IMR-90 (cell line): ENCODE results near the gene FRY.

Source experiments
- FOS ChIP-seq: fragments of 150-350 bp; IDR thresholded peaks from 2 replicates; pipeline ENCODE4 v1.6.1; 2016; ENCODE audit warnings: low read depth, low read length
- MAZ ChIP-seq: IDR thresholded peaks from 2 replicates; pipeline ENCODE4 v1.6.1; 2012; ENCODE audit warnings: low read depth, mild to moderate bottlenecking, low read length, improper control_type of control experiment, moderate library complexity, borderline replicate concordance
- NFE2L2 ChIP-seq: fragments of 150-350 bp; IDR thresholded peaks from 2 replicates; pipeline ENCODE4 v1.6.1; 2016; ENCODE audit warnings: low read depth, mild to moderate bottlenecking, low read length
- POLR2A ChIP-seq: IDR thresholded peaks from 2 replicates; pipeline ENCODE4 v1.6.1; 2012; ENCODE audit warnings: mild to moderate bottlenecking, low read depth, low read length
- RAD21 ChIP-seq: IDR thresholded peaks from 2 replicates; pipeline ENCODE4 v1.6.1; 2012; ENCODE audit warnings: low read length, improper control_type of control experiment
- RCOR1 ChIP-seq: IDR thresholded peaks from 2 replicates; pipeline ENCODE4 v1.6.1; 2012; ENCODE audit warnings: mild to moderate bottlenecking, low read length, improper control_type of control experiment; ENCODE audit not compliant: insufficient replicate concordance
- RFX5 ChIP-seq: IDR thresholded peaks from 2 replicates; pipeline ENCODE4 v1.8.0; 2012; ENCODE audit warnings: low read depth, mild to moderate bottlenecking, low read length, moderate library complexity
- TF ChIP-seq, protein P1 (sequence below): conservative IDR thresholded peaks from 2 replicates; pipeline ENCODE4 v1.5.1; 2012; ENCODE audit warnings: mild to moderate bottlenecking, low read depth, low read length, improper control_type of control experiment

DNA sequence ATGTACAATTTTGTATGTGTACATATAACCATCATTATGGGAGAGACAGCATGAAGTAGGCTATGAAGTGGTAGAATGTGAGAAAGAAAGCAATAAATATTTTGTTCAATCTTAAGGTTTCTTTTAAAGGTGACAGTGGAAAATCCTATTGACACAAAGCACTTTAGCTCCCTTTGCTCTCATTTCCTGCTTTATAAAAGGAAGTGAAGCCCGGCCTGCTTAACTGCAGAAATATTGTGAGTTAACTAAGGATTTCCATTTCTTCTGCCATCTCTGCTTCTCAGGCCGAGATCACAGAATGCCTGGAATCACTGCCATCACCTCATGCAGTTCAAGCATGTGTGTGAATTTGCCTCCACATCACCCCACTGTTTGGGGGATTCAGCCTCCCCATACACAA is 83.5 kb downstream of the FRY start:
- TF ChIP-seq, protein P1, sequence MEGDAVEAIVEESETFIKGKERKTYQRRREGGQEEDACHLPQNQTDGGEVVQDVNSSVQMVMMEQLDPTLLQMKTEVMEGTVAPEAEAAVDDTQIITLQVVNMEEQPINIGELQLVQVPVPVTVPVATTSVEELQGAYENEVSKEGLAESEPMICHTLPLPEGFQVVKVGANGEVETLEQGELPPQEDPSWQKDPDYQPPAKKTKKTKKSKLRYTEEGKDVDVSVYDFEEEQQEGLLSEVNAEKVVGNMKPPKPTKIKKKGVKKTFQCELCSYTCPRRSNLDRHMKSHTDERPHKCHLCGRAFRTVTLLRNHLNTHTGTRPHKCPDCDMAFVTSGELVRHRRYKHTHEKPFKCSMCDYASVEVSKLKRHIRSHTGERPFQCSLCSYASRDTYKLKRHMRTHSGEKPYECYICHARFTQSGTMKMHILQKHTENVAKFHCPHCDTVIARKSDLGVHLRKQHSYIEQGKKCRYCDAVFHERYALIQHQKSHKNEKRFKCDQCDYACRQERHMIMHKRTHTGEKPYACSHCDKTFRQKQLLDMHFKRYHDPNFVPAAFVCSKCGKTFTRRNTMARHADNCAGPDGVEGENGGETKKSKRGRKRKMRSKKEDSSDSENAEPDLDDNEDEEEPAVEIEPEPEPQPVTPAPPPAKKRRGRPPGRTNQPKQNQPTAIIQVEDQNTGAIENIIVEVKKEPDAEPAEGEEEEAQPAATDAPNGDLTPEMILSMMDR: no peak
- TF ChIP-seq NFE2L2 (no peak), RAD21 (no peak), MAZ (no peak), POLR2A (no peak), FOS (no peak), RFX5 (no peak), RCOR1 (no peak)
